NCI-H524 (cell line): ENCODE data around the gene EFHD2.
"Not testable (repeated sequence)": the region's sequence is repeated elsewhere in the genome, so short reads cannot be mapped to it uniquely, and the experiment has no call there.

Experiments
- DNase-seq, 2 experiments: peaks; one replicate each; lab custom pipeline; 2025; lab: John Stamatoyannopoulos, UW

EFHD2 gene

DNA sequence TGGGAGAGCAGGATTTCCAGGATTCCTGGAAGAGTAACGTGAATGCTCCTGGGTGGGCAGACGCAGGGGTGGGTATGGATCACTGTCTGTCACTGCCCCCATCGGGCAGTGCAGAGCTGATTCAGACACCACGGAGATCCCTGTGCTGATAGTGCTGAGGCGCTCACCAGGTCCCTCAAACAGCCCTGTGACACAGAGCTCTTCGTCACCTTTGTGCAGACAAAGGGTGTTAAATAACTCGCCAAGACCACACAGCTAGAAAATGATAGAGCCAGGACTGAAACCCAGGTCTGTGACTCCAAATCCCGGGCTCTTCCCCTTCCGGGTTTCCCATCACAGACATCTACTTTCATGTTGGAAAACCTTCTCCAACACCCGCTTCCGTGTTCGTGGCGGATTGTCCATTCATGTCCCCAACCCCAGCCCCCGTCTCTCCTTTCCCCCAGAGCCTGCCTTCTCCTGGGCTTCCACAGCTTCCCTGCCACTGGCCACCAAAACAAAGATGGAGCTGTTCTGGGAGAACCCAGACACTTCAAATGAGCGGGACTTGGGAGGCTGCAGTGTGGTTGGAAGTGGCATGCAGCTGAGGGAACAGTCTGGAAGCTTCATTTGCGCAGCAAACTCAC lies 2.6 kb downstream of the EFHD2 start:
- DNase-seq, result no peak

DNA sequence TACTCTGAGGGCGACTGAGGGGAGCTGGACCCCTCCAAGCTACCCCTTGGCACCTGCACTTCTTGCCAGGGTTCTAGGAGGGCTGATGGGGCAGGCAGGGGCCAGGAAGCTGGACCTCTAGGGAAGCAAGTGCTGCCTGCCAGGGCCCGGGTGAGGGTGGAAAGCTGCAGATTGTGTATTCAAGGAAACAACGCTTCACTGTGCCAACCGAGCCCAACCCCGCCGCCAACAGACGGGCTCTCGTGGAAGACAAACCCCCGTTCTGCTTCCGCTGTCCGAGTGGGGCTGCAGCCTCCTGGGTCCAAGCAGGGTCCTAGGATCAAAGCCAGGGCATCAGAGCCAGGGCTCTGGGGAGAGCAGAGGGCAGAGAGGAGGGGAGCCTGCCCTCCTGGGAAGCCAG lies 3.2 kb downstream of the EFHD2 start:
- DNase-seq, result no peak

- DNase-seq, result no peak
These were observed 4.1 kb downstream of the EFHD2 start for GRCh38 chr1:15413563-15414444.

DNA sequence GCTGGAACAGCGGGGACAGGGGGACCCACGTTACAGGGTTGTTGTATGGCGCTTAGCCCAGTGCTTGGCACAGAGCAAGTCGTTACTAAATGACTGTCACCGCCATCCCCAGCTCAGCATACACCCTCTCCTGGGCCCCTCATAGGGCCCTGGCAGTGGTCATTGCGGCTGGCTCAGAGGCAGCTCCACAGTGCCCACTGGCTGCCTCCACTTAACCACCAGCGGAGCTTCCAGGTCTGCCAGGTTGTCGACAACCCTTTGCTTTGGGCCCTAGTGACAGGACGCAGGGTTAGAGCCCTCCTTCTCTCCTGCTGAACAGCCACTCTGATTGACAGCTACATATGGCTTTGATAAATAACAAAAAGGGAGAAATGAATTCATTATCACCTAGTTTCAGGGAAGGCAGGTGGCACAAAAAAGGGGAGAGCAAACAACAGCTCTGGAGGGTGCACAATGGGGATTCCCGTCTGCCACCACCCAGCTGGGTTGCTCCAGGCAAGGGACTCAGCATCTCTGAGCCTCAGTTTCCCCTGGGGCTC lies 4.8 kb downstream of the EFHD2 start:
- DNase-seq, result no peak

DNA sequence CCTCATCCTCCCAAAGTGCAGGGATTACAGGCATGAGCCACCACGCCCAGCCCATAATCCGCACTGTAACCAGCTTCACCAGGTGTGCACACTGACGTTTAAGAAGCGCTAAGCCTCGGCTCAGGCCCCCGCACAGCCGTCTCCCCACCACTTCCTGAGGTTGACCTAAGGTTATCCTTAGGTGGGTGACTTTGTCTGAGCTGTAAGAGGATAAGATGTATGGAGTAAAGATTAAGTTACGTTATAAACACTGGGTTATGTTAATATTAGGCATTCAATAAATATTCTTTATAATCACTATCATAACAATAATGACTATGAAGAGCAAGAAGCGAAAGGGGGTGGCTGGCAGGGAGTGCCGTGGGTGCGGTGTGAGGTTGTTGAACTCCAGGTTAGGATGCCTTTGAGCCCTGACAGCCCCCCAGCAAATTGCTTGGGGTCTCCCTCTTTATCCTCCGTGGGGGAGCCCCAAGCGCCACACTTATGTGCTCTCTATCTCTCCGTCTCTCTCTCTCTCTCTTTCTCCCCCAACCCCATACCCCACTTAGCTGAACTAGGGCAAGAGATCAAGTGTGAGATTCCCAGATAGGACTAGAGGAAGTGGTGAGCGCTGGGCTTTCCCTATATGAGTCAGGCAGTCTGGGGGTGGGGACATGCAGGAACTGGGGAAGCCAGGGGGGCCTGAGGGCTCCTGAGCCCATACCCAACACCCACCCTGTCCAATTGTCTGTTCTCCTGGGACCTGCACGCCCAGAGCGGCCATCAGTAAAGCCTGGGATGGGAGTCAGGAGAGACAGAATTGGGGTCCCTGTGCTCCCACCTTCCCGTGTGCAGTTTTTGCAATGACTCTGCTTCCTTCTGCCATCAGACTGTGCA lies 7.6 kb downstream of the EFHD2 start:
- DNase-seq, result peak; percentile 23 to 52

DNA sequence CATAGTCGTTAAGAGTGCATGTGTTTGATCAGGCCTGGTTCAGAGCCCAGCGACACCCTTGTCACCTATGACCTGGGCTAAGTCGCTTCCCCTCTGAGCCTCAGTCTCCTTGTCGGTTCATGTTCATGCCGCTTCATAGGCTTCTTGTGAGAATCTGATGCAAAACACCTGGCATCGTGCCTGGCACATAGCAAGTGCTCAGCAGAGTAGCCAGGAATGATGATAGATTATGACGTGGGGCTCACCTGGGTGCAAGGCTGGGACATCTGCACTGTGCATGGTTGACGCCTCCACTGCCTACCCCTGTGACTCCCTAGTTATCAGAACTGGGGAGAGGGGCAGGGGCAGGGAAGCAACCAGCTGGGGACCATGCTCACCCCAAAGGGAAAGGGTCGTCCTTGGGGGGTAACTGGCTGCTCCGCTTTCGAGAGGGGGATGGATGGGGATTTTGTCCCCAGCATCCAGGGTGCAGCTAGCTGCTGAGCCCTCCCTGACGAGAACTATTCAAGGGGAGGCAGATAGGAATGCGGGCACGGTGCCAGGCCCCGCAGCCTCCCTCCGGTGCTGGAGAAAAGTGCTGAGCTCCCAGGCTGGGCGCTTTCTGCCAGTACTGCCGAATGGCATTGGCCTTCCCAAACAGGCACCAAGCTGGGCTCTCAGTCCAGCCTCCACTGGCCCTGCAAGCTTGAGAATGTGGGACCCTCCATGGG lies 9.3 kb downstream of the EFHD2 start:
- DNase-seq, result no peak

- no peak for DNase-seq
These were observed 11.3 kb downstream of the EFHD2 start for GRCh38 chr1:15420853-15421465.

GRCh38 chr1:15422871-15423270 lies 13.2 kb downstream of the EFHD2 start:
- no peak for DNase-seq

- DNase-seq, result no peak
These were observed 13.8 kb downstream of the EFHD2 start for GRCh38 chr1:15423355-15424077.

- DNase-seq, result peak in 1 of 2 experiments; percentile 29
These were observed 14.5 kb downstream of the EFHD2 start for GRCh38 chr1:15424146-15424667.

DNA sequence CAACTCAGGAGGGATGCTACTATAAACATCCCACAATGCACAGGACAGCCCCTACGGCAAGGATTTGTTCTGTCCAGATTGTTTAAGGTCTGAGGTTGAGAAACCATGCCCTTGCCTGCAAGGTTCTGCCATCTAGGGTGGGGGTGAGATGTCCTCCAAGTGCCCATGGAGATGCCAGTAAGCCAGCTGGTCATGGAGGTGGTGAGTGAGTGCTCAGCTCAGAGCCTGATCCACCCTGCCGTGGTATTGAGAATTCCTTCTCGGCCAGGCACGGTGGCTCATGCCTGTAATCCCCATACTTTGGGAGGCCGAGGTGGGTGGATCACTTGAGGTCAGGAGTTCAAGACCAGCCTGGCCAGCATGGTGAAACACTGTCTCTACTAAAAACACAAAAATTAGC lies 15.3 kb downstream of the EFHD2 start:
- no peak for DNase-seq

GRCh38 chr1:15425521-15425920 lies 15.8 kb downstream of the EFHD2 start:
- no peak for DNase-seq

DNA sequence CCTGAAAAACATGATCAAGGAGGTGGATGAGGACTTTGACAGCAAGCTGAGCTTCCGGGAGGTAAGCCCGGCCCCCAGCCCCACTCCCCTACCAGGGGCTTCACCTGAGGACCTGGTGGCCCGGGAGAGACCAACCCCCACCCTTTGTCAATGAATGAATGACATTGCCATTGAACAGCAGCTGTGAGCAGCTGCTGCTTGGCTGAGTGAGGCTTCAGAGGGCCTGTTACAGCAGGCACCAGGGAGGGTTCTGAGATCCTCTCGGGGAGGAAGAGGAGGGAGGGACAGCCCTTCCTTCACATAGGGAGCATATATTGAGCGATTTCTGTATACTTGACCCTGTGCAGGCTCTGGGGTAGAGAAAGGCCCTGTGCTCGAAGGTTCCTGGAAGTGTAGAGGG lies 16.3 kb downstream of the EFHD2 start:
- no peak for DNase-seq

- no peak for DNase-seq
These were observed 17.0 kb downstream of the EFHD2 start for GRCh38 chr1:15426492-15427279.

DNA sequence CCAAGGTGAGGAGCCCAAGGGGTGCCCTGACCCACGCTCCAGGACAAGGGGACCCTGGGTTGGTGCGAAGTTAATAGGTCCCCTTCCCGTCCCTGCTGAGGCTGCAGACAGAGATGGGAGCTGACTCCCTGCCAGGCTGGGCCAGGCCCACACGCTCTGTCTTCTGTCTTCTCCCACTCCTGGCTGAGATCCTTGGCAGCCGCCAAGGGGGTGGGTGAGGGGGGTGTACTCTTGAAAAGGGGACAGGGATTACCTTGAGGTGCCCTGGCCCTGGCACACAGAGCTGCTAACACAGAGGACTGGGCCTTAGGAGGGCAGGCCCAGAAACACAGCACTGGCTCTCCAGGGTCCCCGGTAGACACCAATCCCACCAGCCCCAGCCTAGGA lies 17.6 kb downstream of the EFHD2 start:
- no peak for DNase-seq

- not testable (repeated sequence) for DNase-seq
These were observed 18.6 kb downstream of the EFHD2 start for GRCh38 chr1:15428252-15428651.

DNA sequence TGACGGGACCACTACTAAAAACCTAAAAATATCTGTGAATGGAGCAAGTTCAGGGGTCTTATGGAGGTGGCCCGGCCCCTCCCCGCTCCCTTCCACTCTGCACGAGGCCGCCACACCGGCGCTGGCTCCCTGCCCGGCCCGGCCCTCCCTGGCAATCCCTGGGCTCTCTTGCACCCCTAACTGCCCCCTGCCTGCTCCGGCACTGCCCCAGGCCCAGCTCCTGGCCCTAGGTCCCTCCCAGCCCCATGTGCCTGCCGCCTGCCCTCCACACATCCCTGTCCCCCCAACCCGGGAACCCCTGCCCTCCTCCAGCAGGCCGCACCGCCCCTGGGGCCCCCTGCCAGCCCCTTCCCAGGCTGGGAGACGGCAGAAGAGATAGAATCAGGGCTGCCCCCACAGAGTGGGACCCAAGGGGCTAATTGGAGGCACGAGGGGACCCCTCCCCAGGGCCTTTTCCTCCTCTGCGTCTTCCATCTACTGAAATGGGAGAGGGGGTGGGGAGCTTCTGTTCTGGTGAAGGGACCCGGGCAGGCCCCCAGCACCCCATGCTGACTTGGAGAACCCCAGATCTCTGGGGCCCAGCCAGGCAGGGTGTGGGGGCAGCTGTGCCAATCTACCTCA lies 19.2 kb downstream of the EFHD2 start:
- DNase-seq, result no peak

GRCh38 chr1:15429701-15430149 lies 20.0 kb downstream of the EFHD2 start:
- no peak for DNase-seq
